Fibroblast of mammary gland (primary cell): Measurements from ENCODE around the gene MRC1.

ENCODE experiments used
- DNase-seq: peaks from one replicate; pipeline ENCODE4 v3.0.0-alpha.2; 2010; ENCODE audit warnings: low read depth
- H3K4me3 ChIP-seq: 2 replicates; pipeline ENCODE4 v1.5.1; 2011; ENCODE audit warnings: low read depth, mild to moderate bottlenecking, low read length, moderate library complexity; ENCODE audit not compliant: control insufficient read depth
- CTCF ChIP-seq: conservative IDR thresholded peaks from 2 replicates; pipeline ENCODE4 v1.5.1; 2011; ENCODE audit warnings: low read depth, low read length, inconsistent platforms; ENCODE audit not compliant: control insufficient read depth, insufficient read depth

Gene MRC1

GRCh38 chr10:17792991-17793390, 16.2 kb upstream of the MRC1 start:
- TF ChIP-seq CTCF: no peak
- DNase-seq: no peak
- H3K4me3 ChIP-seq: no peak overlapping the region

DNA sequence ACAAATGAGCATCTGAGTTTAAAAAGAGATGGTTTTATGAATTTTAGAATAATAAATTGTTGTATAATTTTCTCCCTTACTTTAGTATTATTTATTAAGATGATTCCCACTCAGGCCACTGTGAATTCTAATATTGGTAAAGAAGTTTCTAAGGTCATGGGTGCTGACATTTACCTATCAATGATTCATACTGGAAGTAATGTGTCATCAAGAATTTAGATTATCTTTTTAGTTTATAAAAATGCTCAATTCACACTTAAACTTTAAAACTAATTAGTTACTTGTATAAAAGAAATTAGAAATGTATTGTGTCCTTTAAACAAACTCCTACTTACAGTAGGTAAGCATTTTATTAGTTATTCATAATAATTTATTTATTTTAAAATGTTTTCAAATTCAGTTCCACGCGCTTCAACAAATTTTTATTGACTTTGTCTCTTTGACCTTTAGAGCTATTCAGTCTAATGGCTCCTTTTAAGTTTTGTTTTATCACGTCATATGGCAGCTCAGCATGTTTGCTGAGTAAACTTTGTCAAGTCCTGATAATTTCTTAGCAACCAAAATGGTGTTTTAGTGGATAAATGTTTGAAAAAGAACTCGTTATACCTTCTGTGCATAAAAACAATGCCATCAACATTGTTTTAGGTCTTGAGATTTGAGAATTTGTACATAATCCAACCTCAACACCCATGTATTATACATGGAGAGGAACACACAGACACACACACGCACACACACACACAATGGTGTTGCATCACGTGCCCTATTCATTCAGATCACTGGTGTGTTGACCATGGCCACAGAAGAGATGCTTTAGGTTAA, 15.1 kb upstream of the MRC1 start:
- DNase-seq: no peak
- H3K4me3 ChIP-seq: no peak overlapping the region
- no peak for TF ChIP-seq CTCF

GRCh38 chr10:17795083-17795482, 14.1 kb upstream of the MRC1 start:
- H3K4me3 ChIP-seq: no peak overlapping the region
- TF ChIP-seq CTCF: no peak
- DNase-seq: no peak

- DNase-seq: no peak
- H3K4me3 ChIP-seq: no peak overlapping the region
- no peak for TF ChIP-seq CTCF
Observed at GRCh38 chr10:17795813-17796594, 13.1 kb upstream of the MRC1 start.

DNA sequence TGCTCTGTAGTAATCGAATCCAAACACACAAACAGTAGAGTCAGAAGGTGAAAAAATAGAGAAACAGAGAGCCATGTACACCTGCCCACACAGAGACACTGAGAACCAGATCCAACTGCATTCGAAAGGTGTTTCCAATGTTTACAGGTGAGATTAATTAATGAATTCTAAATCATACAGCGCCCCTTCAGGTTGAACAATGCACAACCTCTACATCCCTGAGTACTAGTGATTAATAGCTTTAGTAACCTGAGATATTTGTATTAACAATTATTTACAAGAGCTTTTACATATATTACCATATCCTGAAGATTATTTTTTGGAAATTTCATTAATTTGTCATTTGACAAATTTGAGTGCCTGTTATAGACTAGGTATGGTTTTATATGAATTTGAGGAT, 7.6 kb upstream of the MRC1 start:
- no peak for DNase-seq

GRCh38 chr10:17802350-17802749, 6.8 kb upstream of the MRC1 start:
- no peak for DNase-seq
- no peak overlapping the region for H3K4me3 ChIP-seq
- TF ChIP-seq CTCF: no peak

More for the DNA sequence above, 7.6 kb upstream of the MRC1 start:
- TF ChIP-seq CTCF: peak; percentile 5
- H3K4me3 ChIP-seq: no peak overlapping the region
